Uterus (tissue), 4 donors: ENCODE measurements around the gene KCNMA1. TPM values are rescaled to one million over a fixed set of nuclear protein-coding genes. Genes with fewer than 3 reads are reported as not detected.

Experiments
- DNase-seq, 2 donors: peaks; one replicate each; pipeline ENCODE4 v3.0.0-alpha.2; 2019 to 2020
- H3K27ac ChIP-seq, 2 donors: fragments of 200-600 bp; sonication (generic); 1 replicate in 1 of 2; 2 replicates in 1 of 2; pipeline ENCODE4 v1.5.1; 2016 to 2018
- H3K27me3 ChIP-seq, 2 donors: fragments of 200-600 bp; sonication (generic); one replicate each; pipeline ENCODE4 v1.5.1; 2018 to 2019; ENCODE audit warnings: control low read depth in 1 of 2
- H3K36me3 ChIP-seq, 2 donors: fragments of 200-600 bp; sonication (generic); one replicate each; pipeline ENCODE4 v1.5.1; 2019; ENCODE audit warnings: control low read depth in 1 of 2
- H3K4me1 ChIP-seq, 2 donors: fragments of 200-600 bp; sonication (generic); one replicate each; pipeline ENCODE4 v1.5.1; 2018 to 2019; ENCODE audit warnings: control low read depth in 1 of 2
- H3K4me3 ChIP-seq, 2 donors: fragments of 200-600 bp; sonication (generic); 1 replicate in 1 of 2; 2 replicates in 1 of 2; pipeline ENCODE4 v1.5.1; 2018 to 2019; ENCODE audit warnings: mild to moderate bottlenecking in 1 of 2
- H3K9me3 ChIP-seq, 2 donors: fragments of 200-600 bp; sonication (generic); one replicate each; pipeline ENCODE4 v1.5.1; 2019; ENCODE audit warnings: control low read depth in 1 of 2
- POLR2A ChIP-seq, 2 donors: fragments of 450-650 bp; IDR thresholded peaks; one replicate each; pipeline ENCODE4 v1.6.1; 2016; ENCODE audit warnings: antibody characterized with exemption in 2 of 2, mild to moderate bottlenecking in 1 of 2, moderate library complexity in 1 of 2
- intact Hi-C: fragments of 100-400 bp; cut with DNase I; formaldehyde crosslinking; loops from one replicate; pipeline ENCODE4 v1.15.1; 2023; ENCODE audit warnings: low total_unique reads
- total RNA-seq, 4 donors: library from RNA; depleted of rRNA in 3 of 4; stranded (reverse); fragments of >200 nt in 3 of 4; gene quantifications; one replicate each; pipeline versions ENCODE4 v1.1.0 to v1.2.4, GENCODE V29; 2014 to 2023
- TF ChIP-seq, protein P1 (sequence below), 4 experiments: fragments of 200-600 bp in 2 of 4; fragments of 450-650 bp in 2 of 4; sonication (generic) in 2 of 4; IDR thresholded peaks; one replicate each; pipeline ENCODE4 v1.5.1; 2016 to 2019; ENCODE audit warnings: antibody characterized with exemption in 4 of 4, mild to moderate bottlenecking in 2 of 4, moderate library complexity in 1 of 4
- donor health status: DM: yes; HTN: yes; CAD: no.

The KCNMA1 gene
- total RNA-seq, 4 donors from 2014 or later: 86.2 to 236 (median 164) TPM

GRCh38 chr10:77505431-77506334 is 131.9 kb downstream of the KCNMA1 start:
- intact Hi-C loops: no loop called here
- Histone ChIP-seq H3K4me1 (peaks cover 0 to 3% of the 10 kb centered on the region in 2 donors), H3K27me3 (no peaks in the 10 kb centered on the region), H3K9me3 (no peaks in the 10 kb centered on the region), H3K36me3 (no peaks in the 10 kb centered on the region), H3K27ac (peak overlapping the region in 1 of 2 donors; percentile 26), H3K4me3 (no peak overlapping the region)
- DNase-seq: no peak
- TF ChIP-seq, protein P1, sequence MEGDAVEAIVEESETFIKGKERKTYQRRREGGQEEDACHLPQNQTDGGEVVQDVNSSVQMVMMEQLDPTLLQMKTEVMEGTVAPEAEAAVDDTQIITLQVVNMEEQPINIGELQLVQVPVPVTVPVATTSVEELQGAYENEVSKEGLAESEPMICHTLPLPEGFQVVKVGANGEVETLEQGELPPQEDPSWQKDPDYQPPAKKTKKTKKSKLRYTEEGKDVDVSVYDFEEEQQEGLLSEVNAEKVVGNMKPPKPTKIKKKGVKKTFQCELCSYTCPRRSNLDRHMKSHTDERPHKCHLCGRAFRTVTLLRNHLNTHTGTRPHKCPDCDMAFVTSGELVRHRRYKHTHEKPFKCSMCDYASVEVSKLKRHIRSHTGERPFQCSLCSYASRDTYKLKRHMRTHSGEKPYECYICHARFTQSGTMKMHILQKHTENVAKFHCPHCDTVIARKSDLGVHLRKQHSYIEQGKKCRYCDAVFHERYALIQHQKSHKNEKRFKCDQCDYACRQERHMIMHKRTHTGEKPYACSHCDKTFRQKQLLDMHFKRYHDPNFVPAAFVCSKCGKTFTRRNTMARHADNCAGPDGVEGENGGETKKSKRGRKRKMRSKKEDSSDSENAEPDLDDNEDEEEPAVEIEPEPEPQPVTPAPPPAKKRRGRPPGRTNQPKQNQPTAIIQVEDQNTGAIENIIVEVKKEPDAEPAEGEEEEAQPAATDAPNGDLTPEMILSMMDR (IDR thresholded peaks at IDR 0.05): no peak
- no peak for TF ChIP-seq POLR2A (IDR thresholded peaks at IDR 0.05)

GRCh38 chr10:77504873-77505257 is 132.7 kb downstream of the KCNMA1 start:
- TF ChIP-seq, protein P1 (IDR thresholded peaks at IDR 0.05): no peak
- TF ChIP-seq POLR2A (IDR thresholded peaks at IDR 0.05): no peak
- Histone ChIP-seq H3K27ac (peak overlapping the region in 1 of 2 donors; percentile 26), H3K36me3 (no peaks in the 10 kb centered on the region), H3K4me3 (no peak overlapping the region), H3K27me3 (no peaks in the 10 kb centered on the region), H3K9me3 (no peaks in the 10 kb centered on the region), H3K4me1 (peaks cover 0 to 3% of the 10 kb centered on the region in 2 donors)
- intact Hi-C loops: no loop called here
- DNase-seq: no peak

DNA sequence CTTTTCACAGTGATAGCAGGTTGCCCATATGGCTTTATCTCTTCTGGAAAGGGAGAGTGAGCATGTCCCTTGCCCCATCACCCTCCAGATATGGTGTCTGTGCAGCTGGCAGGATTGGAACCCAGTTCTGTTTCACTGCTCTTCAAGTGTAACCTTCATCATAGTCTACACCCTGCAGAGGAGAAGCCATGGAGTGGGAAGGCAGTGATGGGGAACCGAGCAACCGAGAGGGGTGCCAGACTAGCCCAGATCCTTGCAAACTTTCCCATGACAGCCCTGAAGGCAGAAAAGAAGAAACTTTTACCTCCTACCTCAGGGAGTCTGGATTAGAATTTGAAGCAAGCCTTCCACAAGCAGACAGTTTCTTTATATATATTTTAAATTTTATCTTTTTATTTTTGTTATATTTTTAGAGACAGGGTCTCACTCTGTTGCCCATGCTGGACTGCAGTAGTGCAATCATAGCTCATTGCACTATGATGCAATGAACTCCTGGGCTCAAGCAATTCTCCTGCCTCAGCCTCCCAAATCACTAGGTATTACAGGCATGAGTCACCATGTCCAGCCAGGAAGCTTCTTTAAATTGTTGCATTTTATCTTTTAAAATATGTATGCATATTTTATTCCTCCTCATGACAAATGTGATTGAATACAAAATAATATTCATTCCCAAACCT is 133.3 kb downstream of the KCNMA1 start:
- Histone ChIP-seq H3K27me3 (no peaks in the 10 kb centered on the region), H3K27ac (no peak overlapping the region), H3K36me3 (no peaks in the 10 kb centered on the region), H3K9me3 (no peaks in the 10 kb centered on the region), H3K4me1 (peaks cover 0 to 3% of the 10 kb centered on the region in 2 donors), H3K4me3 (no peak overlapping the region)
- no peak for DNase-seq
- intact Hi-C loops: no loop called here
- no peak for TF ChIP-seq POLR2A (IDR thresholded peaks at IDR 0.05)
- TF ChIP-seq, protein P1 (IDR thresholded peaks at IDR 0.05): no peak

DNA sequence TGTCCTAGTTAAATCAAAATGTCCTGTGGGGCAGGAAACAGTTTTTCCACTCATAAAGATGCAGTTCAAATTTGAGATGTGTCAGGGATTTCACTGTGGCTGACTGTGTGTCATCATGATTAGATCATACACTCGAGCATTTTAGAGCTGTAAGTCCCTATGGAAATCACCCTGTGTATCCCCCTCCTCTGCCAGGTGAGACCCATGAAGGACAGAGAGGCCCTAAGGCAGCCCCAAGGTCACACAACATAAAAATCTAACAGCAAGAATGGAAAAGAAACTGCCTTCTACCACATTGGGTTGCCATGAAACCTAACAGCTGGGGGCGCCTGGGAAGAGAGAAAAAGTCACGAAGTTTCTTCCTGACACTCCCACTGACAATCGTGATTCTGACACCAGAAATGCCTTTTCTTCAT is 135.8 kb downstream of the KCNMA1 start:
- H3K4me3 ChIP-seq: no peak overlapping the region
- peak overlapping the region; percentile 8 to 59 for H3K27ac ChIP-seq
- no peak for TF ChIP-seq POLR2A (IDR thresholded peaks at IDR 0.05)
- TF ChIP-seq, protein P1 (IDR thresholded peaks at IDR 0.05): no peak
- H3K36me3 ChIP-seq: no peaks in the 10 kb centered on the region
- no peaks in the 10 kb centered on the region for H3K9me3 ChIP-seq
- intact Hi-C loops: no loop called here
- DNase-seq: no peak
- no peaks in the 10 kb centered on the region for H3K27me3 ChIP-seq
- H3K4me1 ChIP-seq: peaks cover 0 to 3% of the 10 kb centered on the region in 2 donors
